Keratinocyte (primary cell): Measurements from ENCODE around the gene ZBTB7B.

Experiments used
- EZH2 ChIP-seq: IDR thresholded peaks from one replicate; pipeline ENCODE4 v1.6.1; 2012; ENCODE audit warnings: inconsistent platforms, mild to moderate bottlenecking, low read length, moderate library complexity
- TF ChIP-seq, protein P1 (sequence below), 3 experiments: IDR thresholded peaks in 1 of 3; conservative IDR thresholded peaks in 1 of 3; optimal IDR thresholded peaks in 1 of 3; 2 replicates in 2 of 3; 3 replicates in 1 of 3; pipeline versions ENCODE3 to v1.5.1; 2011; ENCODE audit warnings: low read length in 3 of 3, mild to moderate bottlenecking in 3 of 3, moderate library complexity in 2 of 3, control low read depth in 1 of 3, inconsistent platforms in 1 of 3; ENCODE audit not compliant: insufficient read depth in 2 of 3; ENCODE audit errors: extremely low read depth in 1 of 3

- TF ChIP-seq, protein P1, sequence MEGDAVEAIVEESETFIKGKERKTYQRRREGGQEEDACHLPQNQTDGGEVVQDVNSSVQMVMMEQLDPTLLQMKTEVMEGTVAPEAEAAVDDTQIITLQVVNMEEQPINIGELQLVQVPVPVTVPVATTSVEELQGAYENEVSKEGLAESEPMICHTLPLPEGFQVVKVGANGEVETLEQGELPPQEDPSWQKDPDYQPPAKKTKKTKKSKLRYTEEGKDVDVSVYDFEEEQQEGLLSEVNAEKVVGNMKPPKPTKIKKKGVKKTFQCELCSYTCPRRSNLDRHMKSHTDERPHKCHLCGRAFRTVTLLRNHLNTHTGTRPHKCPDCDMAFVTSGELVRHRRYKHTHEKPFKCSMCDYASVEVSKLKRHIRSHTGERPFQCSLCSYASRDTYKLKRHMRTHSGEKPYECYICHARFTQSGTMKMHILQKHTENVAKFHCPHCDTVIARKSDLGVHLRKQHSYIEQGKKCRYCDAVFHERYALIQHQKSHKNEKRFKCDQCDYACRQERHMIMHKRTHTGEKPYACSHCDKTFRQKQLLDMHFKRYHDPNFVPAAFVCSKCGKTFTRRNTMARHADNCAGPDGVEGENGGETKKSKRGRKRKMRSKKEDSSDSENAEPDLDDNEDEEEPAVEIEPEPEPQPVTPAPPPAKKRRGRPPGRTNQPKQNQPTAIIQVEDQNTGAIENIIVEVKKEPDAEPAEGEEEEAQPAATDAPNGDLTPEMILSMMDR (optimal IDR thresholded peaks at IDR 0.05 in 1 of 3, IDR thresholded peaks at IDR 0.05 in 1 of 3, conservative IDR thresholded peaks at IDR 0.05 in 1 of 3; ENCODE audit: extremely low read depth in 1 of 3, insufficient read depth in 2 of 3, low read length in 3 of 3): no peak
- TF ChIP-seq EZH2: no peak
These were observed 33.3 kb downstream of the ZBTB7B start for GRCh38 chr1:155035936-155036335.
